Mucosa of descending colon (tissue), 3 donors: ENCODE results near the gene AKAP12. TPM values are rescaled to one million over a fixed set of nuclear protein-coding genes. Genes with fewer than 3 reads are reported as not detected.
"Not testable (repeated sequence)": the region's sequence is repeated elsewhere in the genome, so short reads cannot be mapped to it uniquely, and the experiment has no call there.

Experiments
- ATAC-seq: fragments of 200-7000 bp; cut with Tn5 transposase; one replicate; pipeline ENCODE4 v1.9.1; 2020; ENCODE audit warnings: mild to moderate bottlenecking, moderate library complexity
- DNase-seq, 3 donors: peaks; one replicate each; pipeline ENCODE4 v3.0.0-alpha.2; 2020
- H3K36me3 ChIP-seq: fragments of 200-600 bp; one replicate; pipeline ENCODE4 v1.8.0; 2021; ENCODE audit warnings: low read depth, mild to moderate bottlenecking
- H3K4me1 ChIP-seq: fragments of 200-600 bp; one replicate; pipeline ENCODE4 v1.8.0; 2021; ENCODE audit warnings: low read depth, mild to moderate bottlenecking
- H3K4me3 ChIP-seq: fragments of 200-600 bp; one replicate; pipeline ENCODE4 v1.8.0; 2021; ENCODE audit warnings: mild to moderate bottlenecking
- H3K9me3 ChIP-seq: fragments of 200-600 bp; one replicate; pipeline ENCODE4 v1.8.0; 2021; ENCODE audit warnings: mild to moderate bottlenecking
- intact Hi-C, 2 donors: fragments of 100-400 bp; cut with DNase I in 1 of 2; cut with micrococcal nuclease in 1 of 2; formaldehyde crosslinking; loops; one replicate each; pipeline versions ENCODE4 v1.11.0 to v1.11.1; 2022; cut with DNase I, micrococcal nuclease
- total RNA-seq, 3 donors: library from RNA; stranded (reverse); fragmentation: NEBNext Ultra II Directional in 2 of 3; extraction: Animal tissue kit (Norgen Biotek cat#: 25700) in 2 of 3; gene quantifications; one replicate each; pipeline versions ENCODE4 v1.2.1 to v1.2.4, GENCODE V29; 2021 to 2023
- TF ChIP-seq, protein P1 (sequence below): fragments of 200-600 bp; IDR thresholded peaks from one replicate; pipeline ENCODE4 v1.8.0; 2022; ENCODE audit warnings: antibody characterized with exemption, mild to moderate bottlenecking
- donor health status: DM: no; HTN: no; CAD: no; lungs with moderate emphysema.
- donor health status: DM: no; HTN: no; CAD: no.
- donor health status: DM: no; HTN: yes; CAD: no.

AKAP12 gene
- total RNA-seq, 3 donors from 2014 or later, result 6.3 to 192 (median 15.3) TPM

DNA sequence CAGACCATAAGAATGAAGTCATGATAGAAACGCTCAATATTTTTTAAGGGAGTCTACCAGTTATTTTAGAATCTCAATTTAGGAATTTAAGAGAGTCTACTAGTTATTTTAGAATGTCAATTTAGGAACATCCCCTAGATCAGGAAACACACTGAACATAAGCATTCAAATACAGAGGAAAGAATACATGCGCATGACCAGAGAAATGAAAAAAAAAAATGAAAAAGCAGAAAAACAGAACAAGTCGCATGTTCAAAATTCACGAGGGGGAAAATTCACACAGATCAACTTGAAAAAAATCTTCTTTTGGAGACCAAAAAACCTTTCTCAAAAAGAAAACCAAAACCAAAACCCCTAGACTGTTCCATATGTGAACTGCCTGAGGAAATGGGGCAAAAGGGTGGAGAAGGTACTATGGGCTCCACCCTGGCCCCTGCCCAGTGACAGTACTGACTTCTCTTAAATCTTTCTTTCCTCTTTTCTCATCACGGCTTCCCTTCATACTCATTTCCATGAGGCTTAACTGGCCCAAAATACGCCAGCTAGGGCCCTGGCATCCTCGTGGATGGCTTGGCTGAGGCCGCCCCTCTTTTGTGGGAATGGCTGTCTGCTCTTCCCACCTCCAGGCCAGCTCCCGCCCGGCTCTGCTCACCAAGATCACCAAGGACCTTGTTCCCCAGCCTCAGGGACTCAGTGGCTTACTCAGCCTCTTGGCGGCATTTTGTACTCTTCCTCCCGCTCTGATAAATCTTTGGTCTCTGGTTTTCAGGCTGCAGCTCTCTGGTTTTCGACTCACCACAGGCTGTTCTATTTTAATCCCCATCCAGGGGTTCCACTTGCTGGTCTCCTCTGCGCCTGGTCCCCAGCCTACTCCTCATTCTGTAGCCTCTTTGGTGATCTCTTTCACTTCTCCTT is 140.4 kb downstream of the AKAP12 start:
- intact Hi-C loops, result no loop called here
- ATAC-seq (peak; percentile 76), DNase-seq (no peak)
- Histone ChIP-seq H3K4me1 (no peaks in the 10 kb centered on the region), H3K36me3 (no peaks in the 10 kb centered on the region), H3K4me3 (no peak overlapping the region), H3K9me3 (no peaks in the 10 kb centered on the region)
- TF ChIP-seq, protein P1, sequence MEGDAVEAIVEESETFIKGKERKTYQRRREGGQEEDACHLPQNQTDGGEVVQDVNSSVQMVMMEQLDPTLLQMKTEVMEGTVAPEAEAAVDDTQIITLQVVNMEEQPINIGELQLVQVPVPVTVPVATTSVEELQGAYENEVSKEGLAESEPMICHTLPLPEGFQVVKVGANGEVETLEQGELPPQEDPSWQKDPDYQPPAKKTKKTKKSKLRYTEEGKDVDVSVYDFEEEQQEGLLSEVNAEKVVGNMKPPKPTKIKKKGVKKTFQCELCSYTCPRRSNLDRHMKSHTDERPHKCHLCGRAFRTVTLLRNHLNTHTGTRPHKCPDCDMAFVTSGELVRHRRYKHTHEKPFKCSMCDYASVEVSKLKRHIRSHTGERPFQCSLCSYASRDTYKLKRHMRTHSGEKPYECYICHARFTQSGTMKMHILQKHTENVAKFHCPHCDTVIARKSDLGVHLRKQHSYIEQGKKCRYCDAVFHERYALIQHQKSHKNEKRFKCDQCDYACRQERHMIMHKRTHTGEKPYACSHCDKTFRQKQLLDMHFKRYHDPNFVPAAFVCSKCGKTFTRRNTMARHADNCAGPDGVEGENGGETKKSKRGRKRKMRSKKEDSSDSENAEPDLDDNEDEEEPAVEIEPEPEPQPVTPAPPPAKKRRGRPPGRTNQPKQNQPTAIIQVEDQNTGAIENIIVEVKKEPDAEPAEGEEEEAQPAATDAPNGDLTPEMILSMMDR, result no peak

DNA sequence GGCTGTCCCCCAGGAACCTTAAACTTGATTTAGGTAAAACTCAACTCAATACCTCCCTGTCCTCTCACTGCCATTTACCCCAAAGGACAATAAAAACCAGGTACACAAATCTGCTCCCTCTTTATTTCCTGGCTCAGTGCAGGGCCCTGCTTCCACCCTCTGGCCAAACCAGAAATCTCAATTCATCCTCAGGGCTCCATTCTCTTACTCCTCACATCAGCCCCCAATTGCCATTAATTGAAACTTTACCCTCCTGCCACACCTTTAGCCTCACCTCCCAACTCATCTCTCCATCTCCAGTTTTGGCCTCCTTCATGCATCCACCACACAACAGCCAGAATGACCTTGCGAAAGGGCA is 141.1 kb downstream of the AKAP12 start:
- DNase-seq (no peak), ATAC-seq (peak; percentile 14)
- intact Hi-C loops, result no loop called here
- Histone ChIP-seq H3K4me1 (no peaks in the 10 kb centered on the region), H3K4me3 (no peak overlapping the region), H3K9me3 (no peaks in the 10 kb centered on the region), H3K36me3 (no peaks in the 10 kb centered on the region)
- TF ChIP-seq, protein P1, result no peak

DNA sequence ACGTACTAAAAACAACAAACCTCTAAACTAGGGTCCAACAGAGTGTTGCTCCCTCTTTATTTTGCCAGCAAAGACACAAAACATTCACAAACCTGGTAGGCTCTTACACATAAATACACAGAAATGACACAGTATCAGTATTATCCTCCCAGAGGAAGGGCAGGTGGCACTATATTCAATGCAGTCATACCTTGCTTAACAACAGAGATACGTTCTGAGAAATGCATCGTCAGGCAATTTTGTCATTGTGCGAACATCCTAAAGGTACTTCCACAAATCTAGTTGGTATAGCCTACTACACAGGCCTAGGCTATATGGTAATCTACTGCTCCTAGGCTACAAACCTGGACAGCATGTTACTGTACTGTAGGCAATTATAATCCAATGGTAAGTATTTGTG is 142.0 kb downstream of the AKAP12 start:
- Histone ChIP-seq H3K4me1 (no peaks in the 10 kb centered on the region), H3K36me3 (no peaks in the 10 kb centered on the region), H3K9me3 (no peaks in the 10 kb centered on the region), H3K4me3 (no peak overlapping the region)
- no peak for ATAC-seq
- intact Hi-C loops, result no loop called here
- TF ChIP-seq, protein P1, result no peak
- DNase-seq, result no peak

DNA sequence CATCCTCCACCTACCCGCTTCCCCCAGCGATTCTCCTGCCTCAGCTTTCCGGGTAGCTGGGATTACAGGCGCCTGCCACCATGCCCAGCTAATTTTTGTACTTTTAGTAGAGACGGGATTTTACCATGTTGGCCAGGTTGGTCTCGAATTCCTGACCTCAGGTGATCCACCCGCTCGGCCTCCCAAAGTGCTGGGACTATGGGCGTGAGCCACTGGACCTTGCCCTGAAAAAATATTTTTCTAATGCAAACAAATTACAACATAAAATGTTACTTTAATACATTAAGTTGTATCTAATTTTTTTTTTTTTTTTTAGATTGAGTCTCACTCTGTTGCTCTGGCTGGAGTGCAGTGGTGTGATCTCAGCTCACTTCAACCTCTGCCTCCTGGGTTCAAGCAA is 142.9 kb downstream of the AKAP12 start:
- H3K4me1 ChIP-seq, DNase-seq, ATAC-seq, intact Hi-C loops, H3K9me3 ChIP-seq, H3K36me3 ChIP-seq, H3K4me3 ChIP-seq: not testable (repeated sequence)

DNA sequence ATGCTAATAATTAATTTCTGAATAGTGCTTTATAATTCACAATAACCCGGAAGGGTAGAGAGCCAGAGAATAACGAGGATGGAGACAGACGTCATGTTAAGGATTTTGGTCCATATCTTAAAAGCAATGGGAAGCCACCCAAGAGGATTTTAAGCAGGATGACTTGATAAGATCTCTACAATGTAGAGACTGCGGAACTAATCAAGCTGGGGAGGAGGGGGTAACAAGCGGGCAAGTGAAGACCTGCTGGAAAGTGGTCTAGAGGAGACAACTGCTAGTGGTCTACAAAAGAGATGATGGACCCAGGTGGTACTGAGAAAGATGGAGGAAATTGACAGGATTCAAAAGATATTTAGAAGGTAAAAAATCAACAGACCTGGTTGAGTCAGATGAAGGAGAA is 144.4 kb downstream of the AKAP12 start:
- TF ChIP-seq, protein P1, result no peak
- no peak for ATAC-seq
- H3K4me1 ChIP-seq, result peaks cover 9% of the 10 kb centered on the region
- intact Hi-C loops, result no loop called here
- no peak for DNase-seq
- no peaks in the 10 kb centered on the region for H3K36me3 ChIP-seq
- H3K4me3 ChIP-seq, result no peak overlapping the region
- H3K9me3 ChIP-seq, result no peaks in the 10 kb centered on the region

DNA sequence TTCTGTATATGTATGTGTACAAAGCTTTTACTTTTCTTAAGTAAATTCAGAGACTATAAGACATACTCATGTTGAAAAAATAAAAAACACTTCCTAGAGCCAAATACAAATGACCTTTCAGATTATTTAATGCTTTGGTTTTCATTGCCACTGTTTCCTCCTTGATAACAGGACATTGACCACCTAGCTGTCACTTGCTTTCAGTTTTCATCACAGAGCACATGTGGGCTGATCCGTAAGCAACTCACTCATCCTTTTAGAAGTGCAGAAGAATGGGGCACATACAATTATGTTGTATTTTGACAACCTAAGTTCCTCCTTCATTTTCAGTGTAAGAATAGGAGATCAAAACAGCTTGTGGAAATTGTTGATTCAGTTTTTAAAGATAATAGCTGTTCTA is 145.4 kb downstream of the AKAP12 start:
- H3K9me3 ChIP-seq, result no peaks in the 10 kb centered on the region
- intact Hi-C loops, result no loop called here
- no peak for ATAC-seq
- no peaks in the 10 kb centered on the region for H3K36me3 ChIP-seq
- H3K4me1 ChIP-seq, result peaks cover 9% of the 10 kb centered on the region
- TF ChIP-seq, protein P1, result no peak
- no peak overlapping the region for H3K4me3 ChIP-seq
- no peak for DNase-seq
